Loucy (cell line): ENCODE results near the gene ZNF831.

Experiments used
- H2AFZ ChIP-seq: fragments of 200-600 bp; sonication (generic); 2 replicates; pipeline ENCODE4 v1.6.0; 2016; ENCODE audit warnings: antibody characterized with exemption, mild to moderate bottlenecking, low read length, moderate library complexity
- H3F3A ChIP-seq: fragments of 200-600 bp; 2 replicates; pipeline ENCODE4 v1.6.0; 2016; ENCODE audit warnings: antibody characterized with exemption, low read depth, mild to moderate bottlenecking
- H3K27me3 ChIP-seq: fragments of 200-600 bp; sonication (generic); 2 replicates; pipeline ENCODE4 v1.6.1; 2014; ENCODE audit warnings: low read length, mild to moderate bottlenecking; ENCODE audit not compliant: insufficient read depth, poor library complexity, severe bottlenecking
- H3K36me3 ChIP-seq: fragments of 200-600 bp; sonication (generic); 2 replicates; pipeline ENCODE4 v1.6.1; 2016; ENCODE audit warnings: low read length; ENCODE audit not compliant: insufficient read depth
- H3K4me1 ChIP-seq: fragments of 200-600 bp; sonication (generic); 2 replicates; pipeline ENCODE4 v1.5.1; 2014; ENCODE audit warnings: low read length, mild to moderate bottlenecking; ENCODE audit not compliant: insufficient read depth, poor library complexity, severe bottlenecking
- H3K4me2 ChIP-seq: fragments of 200-600 bp; sonication (generic); 2 replicates; pipeline ENCODE4 v1.6.0; 2014; ENCODE audit warnings: antibody characterized with exemption, low read length, low read depth, mild to moderate bottlenecking; ENCODE audit not compliant: poor library complexity, severe bottlenecking
- H3K4me3 ChIP-seq: fragments of 200-600 bp; sonication (generic); 2 replicates; pipeline ENCODE4 v1.5.1; 2014; ENCODE audit warnings: low read length, mild to moderate bottlenecking, mixed read lengths; ENCODE audit not compliant: poor library complexity, severe bottlenecking
- H3K79me2 ChIP-seq: fragments of 200-600 bp; sonication (generic); 2 replicates; pipeline ENCODE4 v1.6.1; 2014; ENCODE audit warnings: low read length; ENCODE audit not compliant: insufficient read depth
- H3K9ac ChIP-seq: fragments of 200-600 bp; sonication (generic); 2 replicates; pipeline ENCODE4 v1.6.0; 2014; ENCODE audit warnings: mild to moderate bottlenecking, low read depth, low read length, moderate library complexity; ENCODE audit not compliant: poor library complexity, severe bottlenecking
- H3K9me2 ChIP-seq: fragments of 200-600 bp; sonication (generic); replicated peaks from 2 replicates; pipeline ENCODE4 v1.6.1; 2016; ENCODE audit warnings: low read depth, low read length, mixed read lengths
- H3K9me3 ChIP-seq: fragments of 200-600 bp; sonication (generic); 2 replicates; pipeline ENCODE4 v1.6.1; 2014; ENCODE audit warnings: mild to moderate bottlenecking, antibody characterized with exemption, low read length, low read depth; ENCODE audit not compliant: insufficient read depth
- H4K20me1 ChIP-seq: fragments of 200-600 bp; sonication (generic); 2 replicates; pipeline ENCODE4 v1.6.0; 2014; ENCODE audit warnings: antibody characterized with exemption, low read length, mild to moderate bottlenecking; ENCODE audit not compliant: insufficient read depth, poor library complexity, severe bottlenecking
- CTCF ChIP-seq: fragments of 200-600 bp; sonication (generic); conservative IDR thresholded peaks from 2 replicates; pipeline ENCODE4 v1.5.1; 2014; ENCODE audit warnings: mild to moderate bottlenecking, antibody characterized with exemption, low read length
- EZH2phosphoT487 ChIP-seq: fragments of 200-600 bp; IDR thresholded peaks from 2 replicates; pipeline ENCODE4 v1.6.1; 2018; ENCODE audit warnings: antibody characterized with exemption, mild to moderate bottlenecking, moderate library complexity, borderline replicate concordance

The ZNF831 gene

GRCh38 chr20:59120491-59120890, 43.1 kb upstream of the ZNF831 start:
- no peak overlapping the region for H2AFZ ChIP-seq
- peak overlapping the region; percentile 8 for H3K4me2 ChIP-seq
- no peaks in the 10 kb centered on the region for H3F3A ChIP-seq
- no peaks in the 10 kb centered on the region for H3K79me2 ChIP-seq
- peaks cover 16% of the 10 kb centered on the region for H3K4me1 ChIP-seq
- no peaks in the 10 kb centered on the region for H4K20me1 ChIP-seq
- TF ChIP-seq CTCF (no peak), EZH2phosphoT487 (no peak)
- no peak overlapping the region for H3K4me3 ChIP-seq
- no peaks in the 10 kb centered on the region for H3K27me3 ChIP-seq
- no peaks in the 10 kb centered on the region for H3K9me2 ChIP-seq
- no peak overlapping the region for H3K9ac ChIP-seq
- H3K36me3 ChIP-seq = no peaks in the 10 kb centered on the region
- no peaks in the 10 kb centered on the region for H3K9me3 ChIP-seq

GRCh38 chr20:59120919-59121318, 42.7 kb upstream of the ZNF831 start:
- TF ChIP-seq CTCF = no peak
- TF ChIP-seq EZH2phosphoT487 = no peak
- Histone ChIP-seq H3F3A (no peaks in the 10 kb centered on the region), H3K27me3 (no peaks in the 10 kb centered on the region), H3K9ac (no peak overlapping the region), H3K4me2 (peak overlapping the region; percentile 8), H3K36me3 (no peaks in the 10 kb centered on the region), H3K4me1 (peaks cover 16% of the 10 kb centered on the region), H3K9me2 (no peaks in the 10 kb centered on the region), H3K79me2 (no peaks in the 10 kb centered on the region), H3K4me3 (no peak overlapping the region), H3K9me3 (no peaks in the 10 kb centered on the region), H4K20me1 (no peaks in the 10 kb centered on the region), H2AFZ (no peak overlapping the region)

- Histone ChIP-seq H3K4me2 (peak overlapping the region; percentile 26), H3F3A (no peaks in the 10 kb centered on the region), H3K9me3 (no peaks in the 10 kb centered on the region), H2AFZ (no peak overlapping the region), H3K79me2 (no peaks in the 10 kb centered on the region), H3K4me1 (peaks cover 16% of the 10 kb centered on the region), H3K27me3 (no peaks in the 10 kb centered on the region), H3K9ac (no peak overlapping the region), H3K9me2 (no peaks in the 10 kb centered on the region), H3K36me3 (no peaks in the 10 kb centered on the region), H4K20me1 (no peaks in the 10 kb centered on the region), H3K4me3 (no peak overlapping the region)
- TF ChIP-seq EZH2phosphoT487 (no peak), CTCF (no peak)
Measured at GRCh38 chr20:59121714-59122565, 41.7 kb upstream of the ZNF831 start.
